ENCODE results near the gene SPRED2. TPM values are rescaled to one million over a fixed set of nuclear protein-coding genes. Genes with fewer than 3 reads are reported as not detected.

The SPRED2 gene
- total and polyA plus RNA-seq, 2 donors from 2014 or later, result 8.9 to 42.3 TPM

- Histone ChIP-seq H3K9me3 (ENCODE audit: control insufficient read depth in 2 of 3, insufficient read depth in 1 of 3, low read length in 3 of 3) (no peaks in the 10 kb centered on the region), H3K9ac (ENCODE audit: low read length in 3 of 3) (no peak overlapping the region), H3K27ac (ENCODE audit: low read depth in 2 of 2, low read length in 2 of 2) (no peak overlapping the region), H3K4me1 (ENCODE audit: control insufficient read depth in 2 of 3, insufficient read depth in 2 of 3, low read depth in 1 of 3, low read length in 3 of 3) (no peaks in the 10 kb centered on the region), H3K4me3 (ENCODE audit: low read length in 3 of 3) (no peak overlapping the region), H3K27me3 (ENCODE audit: control insufficient read depth, insufficient read depth, low read length) (no peaks in the 10 kb centered on the region), H3K36me3 (ENCODE audit: control insufficient read depth in 2 of 3, insufficient read depth in 3 of 3, low read length in 3 of 3) (peaks cover 4 to 9% (median 9%) of the 10 kb centered on the region in 3 donors)
- DNase-seq, result no peak
- intact Hi-C loops (cut with DNase I), result no loop called here
- no peak for FAIRE-seq
- TF ChIP-seq CTCF (IDR thresholded peaks at IDR 0.05; ENCODE audit: borderline replicate concordance, extremely low read depth, insufficient read depth), result no peak
Measured at GRCh38 chr2:65326276-65326675, 106.1 kb downstream of the SPRED2 start.

- peaks cover 0 to 9% (median 7%) of the 10 kb centered on the region in 3 donors for H3K36me3 ChIP-seq (ENCODE audit: control insufficient read depth in 2 of 3, insufficient read depth in 3 of 3, low read length in 3 of 3)
- intact Hi-C loops (cut with DNase I), result no loop called here
- H3K4me1 ChIP-seq (ENCODE audit: control insufficient read depth in 2 of 3, insufficient read depth in 2 of 3, low read depth in 1 of 3, low read length in 3 of 3), result no peaks in the 10 kb centered on the region
- DNase-seq (no peak), FAIRE-seq (no peak)
- H3K27ac ChIP-seq (ENCODE audit: low read depth in 2 of 2, low read length in 2 of 2), result no peak overlapping the region
- H3K9ac ChIP-seq (ENCODE audit: low read length in 3 of 3), result no peak overlapping the region
- no peak for TF ChIP-seq CTCF (IDR thresholded peaks at IDR 0.05; ENCODE audit: borderline replicate concordance, extremely low read depth, insufficient read depth)
- no peaks in the 10 kb centered on the region for H3K27me3 ChIP-seq (ENCODE audit: control insufficient read depth, insufficient read depth, low read length)
- H3K4me3 ChIP-seq (ENCODE audit: low read length in 3 of 3), result no peak overlapping the region
- no peaks in the 10 kb centered on the region for H3K9me3 ChIP-seq (ENCODE audit: control insufficient read depth in 2 of 3, insufficient read depth in 1 of 3, low read length in 3 of 3)
Measured at GRCh38 chr2:65325066-65325465, 107.3 kb downstream of the SPRED2 start.

GRCh38 chr2:65320946-65321345, 111.5 kb downstream of the SPRED2 start:
- H3K27me3 ChIP-seq (ENCODE audit: control insufficient read depth, insufficient read depth, low read length), result no peaks in the 10 kb centered on the region
- no peak for DNase-seq
- H3K4me3 ChIP-seq (ENCODE audit: low read length in 3 of 3), result no peak overlapping the region
- peaks cover 0 to 2% (median 0%) of the 10 kb centered on the region in 3 donors for H3K4me1 ChIP-seq (ENCODE audit: control insufficient read depth in 2 of 3, insufficient read depth in 2 of 3, low read depth in 1 of 3, low read length in 3 of 3)
- TF ChIP-seq CTCF (IDR thresholded peaks at IDR 0.05; ENCODE audit: borderline replicate concordance, extremely low read depth, insufficient read depth), result no peak
- H3K9ac ChIP-seq (ENCODE audit: low read length in 3 of 3), result no peak overlapping the region
- FAIRE-seq, result no peak
- no peak overlapping the region for H3K27ac ChIP-seq (ENCODE audit: low read depth in 2 of 2, low read length in 2 of 2)
- no peaks in the 10 kb centered on the region for H3K9me3 ChIP-seq (ENCODE audit: control insufficient read depth in 2 of 3, insufficient read depth in 1 of 3, low read length in 3 of 3)
- intact Hi-C loops (cut with DNase I), result no loop called here
- peaks cover 0 to 9% (median 9%) of the 10 kb centered on the region in 3 donors for H3K36me3 ChIP-seq (ENCODE audit: control insufficient read depth in 2 of 3, insufficient read depth in 3 of 3, low read length in 3 of 3)
